Left cardiac atrium (tissue), 4 donors: ENCODE data around the gene ITPR3. TPM values are rescaled to one million over a fixed set of nuclear protein-coding genes. Genes with fewer than 3 reads are reported as not detected.

Experiments used
- ATAC-seq, 2 donors: fragments of 200-7000 bp; cut with Tn5 transposase; one replicate each; pipeline ENCODE4 v1.9.1; 2020; ENCODE audit warnings: mild to moderate bottlenecking in 2 of 2, moderate library complexity in 2 of 2
- DNase-seq: peaks from one replicate; pipeline ENCODE4 v3.0.0-alpha.2; 2020
- intact Hi-C, 2 donors: fragments of 100-400 bp; cut with DNase I; formaldehyde crosslinking; loops; one replicate each; pipeline versions ENCODE4 v1.14.1 to v1.15.1; 2022 to 2023
- total RNA-seq, 2 donors: library from RNA; stranded (reverse); fragmentation: NEBNext Ultra II Directional; extraction: Animal tissue kit (Norgen Biotek cat#: 25700); gene quantifications; one replicate each; pipeline ENCODE4 v1.2.1, GENCODE V29; 2021
- donor health status: DM: no; HTN: yes; CAD: no.
- donor health status: DM: no; HTN: yes; CAD: no; lungs with severe emphysema.
- donor health status: DM: yes; HTN: yes; CAD: no.
- donor health status: Dilated cardiomyopathy.

The ITPR3 gene
- total RNA-seq, 2 donors from 2014 or later, result 9.6 to 16.6 TPM

- ATAC-seq (no peak), DNase-seq (no peak)
- intact Hi-C loops, result no loop called here
These were observed 13.3 kb upstream of the ITPR3 start for GRCh38 chr6:33607784-33608161.

GRCh38 chr6:33609019-33609418 lies 12.1 kb upstream of the ITPR3 start:
- intact Hi-C loops, result no loop called here
- ATAC-seq, result peak in 1 of 2 donors; percentile 6
- no peak for DNase-seq

- peak; percentile 65 to 84 for ATAC-seq
- intact Hi-C loops, result no loop called here
These were observed 11.6 kb upstream of the ITPR3 start for GRCh38 chr6:33609528-33609927.

GRCh38 chr6:33610067-33610466 lies 11.1 kb upstream of the ITPR3 start:
- DNase-seq (no peak), ATAC-seq (peak in 1 of 2 donors; percentile 51)
- intact Hi-C loops, result no loop called here

More at GRCh38 chr6:33609528-33609927, 11.6 kb upstream of the ITPR3 start:
- peak; percentile 84 for DNase-seq

GRCh38 chr6:33610779-33611732 lies 10.1 kb upstream of the ITPR3 start:
- ATAC-seq, result peak in 1 of 2 donors; percentile 60
- intact Hi-C loops, result no loop called here
- no peak for DNase-seq

- ATAC-seq (no peak), DNase-seq (no peak)
- intact Hi-C loops, result no loop called here
These were observed 7.9 kb upstream of the ITPR3 start for GRCh38 chr6:33613146-33613794.

GRCh38 chr6:33613795-33614168 lies 7.3 kb upstream of the ITPR3 start:
- intact Hi-C loops, result no loop called here
- DNase-seq (peak; percentile 63), ATAC-seq (peak; percentile 31 to 44)

GRCh38 chr6:33616113-33616512 lies 5.0 kb upstream of the ITPR3 start:
- intact Hi-C loops, result no loop called here
- DNase-seq, result no peak
- ATAC-seq, result no peak

GRCh38 chr6:33616913-33617312 lies 4.2 kb upstream of the ITPR3 start:
- DNase-seq, result no peak
- intact Hi-C loops, result no loop called here
- ATAC-seq, result no peak

- ATAC-seq, result no peak
- no peak for DNase-seq
- intact Hi-C loops, result no loop called here
These were observed 1.8 kb upstream of the ITPR3 start for GRCh38 chr6:33619166-33619840.

GRCh38 chr6:33620158-33620855 lies 815 bp upstream of the ITPR3 start:
- peak; percentile 49 for DNase-seq
- intact Hi-C loops, result no loop called here
- ATAC-seq, result peak; percentile 38 to 46

GRCh38 chr6:33621711-33622388 lies 728 bp downstream of the ITPR3 start:
- DNase-seq, result peak; percentile 62
- intact Hi-C loops, result no loop called here
- peak; percentile 25 to 54 for ATAC-seq

- ATAC-seq, result peak in 1 of 2 donors; percentile 17
- intact Hi-C loops, result no loop called here
These were observed 1.6 kb downstream of the ITPR3 start for GRCh38 chr6:33622456-33623431.

GRCh38 chr6:33623895-33624381 lies 2.8 kb downstream of the ITPR3 start:
- ATAC-seq (no peak), DNase-seq (no peak)
- intact Hi-C loops, result no loop called here

More at GRCh38 chr6:33622456-33623431, 1.6 kb downstream of the ITPR3 start:
- no peak for DNase-seq

- DNase-seq, result no peak
- intact Hi-C loops, result no loop called here
- no peak for ATAC-seq
These were observed 3.7 kb downstream of the ITPR3 start for GRCh38 chr6:33624856-33625255.

GRCh38 chr6:33627876-33628275 lies 6.8 kb downstream of the ITPR3 start:
- no peak for DNase-seq
- intact Hi-C loops, result no loop called here

GRCh38 chr6:33628401-33628964 lies 7.4 kb downstream of the ITPR3 start:
- intact Hi-C loops, result no loop called here
- ATAC-seq (no peak), DNase-seq (no peak)

More at GRCh38 chr6:33627876-33628275, 6.8 kb downstream of the ITPR3 start:
- ATAC-seq, result no peak
